ENCODE results near the gene LSAMP.

DNA sequence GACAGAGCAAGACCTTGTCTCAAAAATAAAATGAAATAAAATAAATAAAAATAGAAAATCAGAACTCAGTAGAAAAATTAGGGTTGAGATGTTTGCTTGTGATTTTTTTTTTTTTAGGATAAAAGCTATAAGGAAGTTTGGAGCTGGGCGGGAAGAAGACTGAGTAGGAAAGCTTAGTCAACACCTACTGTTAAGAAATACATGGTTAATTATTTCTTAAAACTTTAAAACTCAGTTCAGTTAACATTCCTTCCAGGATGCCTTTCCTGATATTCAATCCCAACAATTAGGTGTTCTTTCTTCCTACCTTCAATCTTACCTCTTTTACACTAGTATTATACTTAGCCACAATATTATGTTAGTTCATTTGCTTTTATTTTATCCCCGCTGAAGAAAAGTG, 246.2 kb downstream of the LSAMP start:
- TF ChIP-seq, protein P1, sequence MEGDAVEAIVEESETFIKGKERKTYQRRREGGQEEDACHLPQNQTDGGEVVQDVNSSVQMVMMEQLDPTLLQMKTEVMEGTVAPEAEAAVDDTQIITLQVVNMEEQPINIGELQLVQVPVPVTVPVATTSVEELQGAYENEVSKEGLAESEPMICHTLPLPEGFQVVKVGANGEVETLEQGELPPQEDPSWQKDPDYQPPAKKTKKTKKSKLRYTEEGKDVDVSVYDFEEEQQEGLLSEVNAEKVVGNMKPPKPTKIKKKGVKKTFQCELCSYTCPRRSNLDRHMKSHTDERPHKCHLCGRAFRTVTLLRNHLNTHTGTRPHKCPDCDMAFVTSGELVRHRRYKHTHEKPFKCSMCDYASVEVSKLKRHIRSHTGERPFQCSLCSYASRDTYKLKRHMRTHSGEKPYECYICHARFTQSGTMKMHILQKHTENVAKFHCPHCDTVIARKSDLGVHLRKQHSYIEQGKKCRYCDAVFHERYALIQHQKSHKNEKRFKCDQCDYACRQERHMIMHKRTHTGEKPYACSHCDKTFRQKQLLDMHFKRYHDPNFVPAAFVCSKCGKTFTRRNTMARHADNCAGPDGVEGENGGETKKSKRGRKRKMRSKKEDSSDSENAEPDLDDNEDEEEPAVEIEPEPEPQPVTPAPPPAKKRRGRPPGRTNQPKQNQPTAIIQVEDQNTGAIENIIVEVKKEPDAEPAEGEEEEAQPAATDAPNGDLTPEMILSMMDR (IDR thresholded peaks at IDR 0.05), result no peak
- TF ChIP-seq EP300 (IDR thresholded peaks at IDR 0.05) (no peak), POLR2A (IDR thresholded peaks at IDR 0.05) (no peak), POLR2AphosphoS5 (IDR thresholded peaks at IDR 0.05) (no peak)
